IMR-90 (cell line): ENCODE measurements around the gene KRT38. TPM values are rescaled to one million over a fixed set of nuclear protein-coding genes. Genes with fewer than 3 reads are reported as not detected.

Experiments used
- ATAC-seq: fragments of 200-7000 bp; cut with Tn5 transposase; 2 replicates; pipeline ENCODE4 v1.9.1; 2020; ENCODE audit warnings: low read depth, mild to moderate bottlenecking, moderate library complexity
- BruUV-seq: library from RNA; stranded (reverse); fragments of 400-500 nt; replicated peaks from 2 replicates; lab custom pipeline; 2021; lab: Mats Ljungman, UMichigan
- CTCF ChIA-PET: fragments of 300-600 bp; formaldehyde crosslinking; extraction: SDS; loops from one replicate; lab custom pipeline; 2021; ENCODE audit warnings: antibody characterized with exemption; lab: Yijun Ruan, JAX
- POLR2A ChIA-PET: fragments of 300-600 bp; sonication (Branson Sonifier 250); formaldehyde crosslinking; loops from one replicate; lab custom pipeline; 2022; ENCODE audit warnings: antibody characterized with exemption; ENCODE audit not compliant: unreplicated experiment; lab: Charles Lee
- DNase-seq: peaks from one replicate; pipeline ENCODE4 v3.0.0; 2013
- H2AFZ ChIP-seq: replicated peaks from 2 replicates; pipeline ENCODE3; 2013; ENCODE audit warnings: low read length, mild to moderate bottlenecking; ENCODE audit not compliant: poor library complexity
- H2AK5ac ChIP-seq: 2 replicates; pipeline ENCODE4 v1.6.1; 2013; ENCODE audit warnings: low read depth, low read length, inconsistent platforms
- H2AK9ac ChIP-seq: replicated peaks from 2 replicates; pipeline ENCODE3; 2013; ENCODE audit warnings: mild to moderate bottlenecking, low read depth, low read length, moderate library complexity; ENCODE audit not compliant: poor library complexity
- H2BK120ac ChIP-seq: 2 replicates; pipeline ENCODE4 v1.6.1; 2013; ENCODE audit warnings: low read depth, low read length, inconsistent platforms
- H2BK15ac ChIP-seq: 3 replicates; pipeline ENCODE4 v1.6.1; 2013; ENCODE audit warnings: low read depth, low read length, inconsistent platforms
- H2BK20ac ChIP-seq: 2 replicates; pipeline ENCODE4 v1.6.1; 2013; ENCODE audit warnings: low read depth, mild to moderate bottlenecking, inconsistent platforms, low read length, moderate library complexity
- H2BK5ac ChIP-seq: 2 replicates; pipeline ENCODE4 v1.6.1; 2013; ENCODE audit warnings: mild to moderate bottlenecking, low read depth, low read length, inconsistent platforms; ENCODE audit not compliant: poor library complexity, severe bottlenecking
- H3K14ac ChIP-seq: replicated peaks from 2 replicates; pipeline ENCODE4 v1.6.1; 2013; ENCODE audit warnings: low read depth, low read length, inconsistent platforms
- H3K18ac ChIP-seq: 2 replicates; pipeline ENCODE4 v1.6.1; 2013; ENCODE audit warnings: low read depth, low read length, control low read depth
- H3K23ac ChIP-seq: 2 replicates; pipeline ENCODE4 v1.6.1; 2013; ENCODE audit warnings: low read depth, low read length, inconsistent platforms
- H3K27ac ChIP-seq: 2 replicates; pipeline ENCODE4 v1.5.1; 2013; ENCODE audit warnings: mild to moderate bottlenecking, control low read depth, low read length; ENCODE audit not compliant: insufficient read depth
- H3K27me3 ChIP-seq: 2 replicates; pipeline ENCODE4 v1.6.1; 2013; ENCODE audit warnings: low read length; ENCODE audit not compliant: control insufficient read depth, insufficient read depth
- H3K36me3 ChIP-seq: 2 replicates; pipeline ENCODE4 v1.6.1; 2013; ENCODE audit warnings: low read length, mixed read lengths; ENCODE audit not compliant: control insufficient read depth, insufficient read depth
- H3K4ac ChIP-seq: 2 replicates; pipeline ENCODE4 v1.6.1; 2013; ENCODE audit warnings: low read depth, low read length, inconsistent platforms
- H3K4me1 ChIP-seq: 2 replicates; pipeline ENCODE4 v1.6.1; 2013; ENCODE audit warnings: low read length, mixed read lengths; ENCODE audit not compliant: control insufficient read depth, insufficient read depth
- H3K4me2 ChIP-seq: 2 replicates; pipeline ENCODE4 v1.6.1; 2013; ENCODE audit warnings: low read depth, mild to moderate bottlenecking, control low read depth, low read length, moderate library complexity
- H3K4me3 ChIP-seq: 2 replicates; pipeline ENCODE4 v1.5.1; 2013; ENCODE audit warnings: low read depth, mild to moderate bottlenecking, control low read depth, low read length, moderate library complexity; ENCODE audit not compliant: insufficient read depth
- H3K56ac ChIP-seq: 2 replicates; pipeline ENCODE4 v1.6.1; 2013; ENCODE audit warnings: low read length, inconsistent platforms; ENCODE audit not compliant: insufficient read depth; ENCODE audit errors: extremely low read depth
- H3K79me1 ChIP-seq, 2 experiments: 2 replicates each; pipeline ENCODE4 v1.6.1; 2013; ENCODE audit warnings: low read length in 2 of 2, inconsistent platforms in 1 of 2, low read depth in 1 of 2
- H3K9ac ChIP-seq: 2 replicates; pipeline ENCODE4 v1.6.1; 2013; ENCODE audit warnings: low read depth, low read length, control low read depth
- H3K9me1 ChIP-seq: 2 replicates; pipeline ENCODE4 v1.6.1; 2013; ENCODE audit warnings: low read length, inconsistent platforms; ENCODE audit not compliant: insufficient read depth
- H3K9me3 ChIP-seq: 2 replicates; pipeline ENCODE4 v1.6.1; 2013; ENCODE audit warnings: low read length; ENCODE audit not compliant: control insufficient read depth, insufficient read depth
- H4K20me1 ChIP-seq: 2 replicates; pipeline ENCODE4 v1.6.1; 2013; ENCODE audit warnings: low read length, inconsistent platforms; ENCODE audit not compliant: insufficient read depth
- H4K5ac ChIP-seq: 2 replicates; pipeline ENCODE4 v1.6.1; 2013; ENCODE audit warnings: mild to moderate bottlenecking, low read depth, low read length, control low read depth
- H4K8ac ChIP-seq, 2 experiments: 2 replicates each; pipeline ENCODE4 v1.6.1; 2013; ENCODE audit warnings: low read depth in 2 of 2, low read length in 2 of 2, control low read depth in 1 of 2, inconsistent platforms in 1 of 2
- H4K91ac ChIP-seq: 2 replicates; pipeline ENCODE4 v1.6.1; 2013; ENCODE audit warnings: low read depth, low read length, inconsistent platforms; ENCODE audit not compliant: insufficient read depth
- BHLHE40 ChIP-seq: fragments of 150-350 bp; IDR thresholded peaks from 2 replicates; pipeline ENCODE4 v1.6.1; 2016; ENCODE audit warnings: mild to moderate bottlenecking, low read depth, low read length
- CEBPB ChIP-seq: IDR thresholded peaks from 2 replicates; pipeline ENCODE4 v1.6.1; 2012; ENCODE audit warnings: low read depth, low read length, improper control_type of control experiment
- CHD1 ChIP-seq: IDR thresholded peaks from 2 replicates; pipeline ENCODE4 v1.6.1; 2012; ENCODE audit warnings: low read depth, low read length, improper control_type of control experiment
- ELK1 ChIP-seq: fragments of 150-350 bp; IDR thresholded peaks from 2 replicates; pipeline ENCODE4 v1.6.1; 2016; ENCODE audit warnings: low read depth, mild to moderate bottlenecking, low read length, moderate library complexity, borderline replicate concordance
- FOS ChIP-seq: fragments of 150-350 bp; IDR thresholded peaks from 2 replicates; pipeline ENCODE4 v1.6.1; 2016; ENCODE audit warnings: low read depth, low read length
- MAZ ChIP-seq: IDR thresholded peaks from 2 replicates; pipeline ENCODE4 v1.6.1; 2012; ENCODE audit warnings: low read depth, mild to moderate bottlenecking, low read length, improper control_type of control experiment, moderate library complexity, borderline replicate concordance
- MXI1 ChIP-seq: IDR thresholded peaks from 2 replicates; pipeline ENCODE4 v1.6.1; 2012; ENCODE audit warnings: low read depth, mild to moderate bottlenecking, low read length, moderate library complexity, borderline replicate concordance
- NFE2L2 ChIP-seq: fragments of 150-350 bp; IDR thresholded peaks from 2 replicates; pipeline ENCODE4 v1.6.1; 2016; ENCODE audit warnings: low read depth, mild to moderate bottlenecking, low read length
- POLR2A ChIP-seq: IDR thresholded peaks from 2 replicates; pipeline ENCODE4 v1.6.1; 2012; ENCODE audit warnings: mild to moderate bottlenecking, low read depth, low read length
- RAD21 ChIP-seq: IDR thresholded peaks from 2 replicates; pipeline ENCODE4 v1.6.1; 2012; ENCODE audit warnings: low read length, improper control_type of control experiment
- RCOR1 ChIP-seq: IDR thresholded peaks from 2 replicates; pipeline ENCODE4 v1.6.1; 2012; ENCODE audit warnings: mild to moderate bottlenecking, low read length, improper control_type of control experiment; ENCODE audit not compliant: insufficient replicate concordance
- RFX5 ChIP-seq: IDR thresholded peaks from 2 replicates; pipeline ENCODE4 v1.8.0; 2012; ENCODE audit warnings: low read depth, mild to moderate bottlenecking, low read length, moderate library complexity
- SMC3 ChIP-seq: fragments of 150-350 bp; IDR thresholded peaks from 2 replicates; pipeline ENCODE4 v1.6.1; 2016; ENCODE audit warnings: low read depth, mild to moderate bottlenecking, antibody characterized with exemption, low read length, moderate library complexity
- USF2 ChIP-seq: fragments of 150-350 bp; IDR thresholded peaks from 2 replicates; pipeline ENCODE4 v1.6.1; 2017; ENCODE audit warnings: mild to moderate bottlenecking, antibody characterized with exemption, low read length, low read depth
- WGBS, 2 experiments: methylation state at CpG; one replicate each; pipeline versions ENCODE4 v1.1.5 to v1.1.7; 2013; ENCODE audit warnings: missing lambda C conversion rate in 2 of 2; ENCODE audit not compliant: insufficient read length in 1 of 2; ENCODE audit errors: extremely low coverage in 2 of 2; 5-methylcytosine and 5-hydroxymethylcytosine counted together
- dilution Hi-C: fragments of 300-500 bp; cut with HindIII; formaldehyde crosslinking; loops from one replicate; pipeline ENCODE4 v1.14.3; 2018; ENCODE audit warnings: low sequenced_read_pairs; ENCODE audit not compliant: unreplicated experiment
- in situ Hi-C: fragments of 300-500 bp; cut with MboI; formaldehyde crosslinking; loops from 3 replicates; pipeline ENCODE4 v1.14.3; 2019; ENCODE audit warnings: low sequenced_read_pairs, inconsistent platforms, mixed read lengths
- intact Hi-C: fragments of 100-400 bp; cut with micrococcal nuclease; formaldehyde crosslinking; loops from 2 replicates; pipeline ENCODE4 v1.10.0; 2022
- polyA plus RNA-seq, 3 experiments: library from polyadenylated mRNA; depleted of rRNA; stranded (reverse); fragments of >200 nt; gene quantifications; 2 replicates each; pipeline ENCODE4 v1.2.3, GENCODE V29; 2012; ENCODE audit warnings: low replicate concordance in 1 of 3
- total RNA-seq: library from RNA; depleted of rRNA; stranded (reverse); fragments of >200 nt; gene quantifications from 2 replicates; pipeline ENCODE4 v1.2.3, GENCODE V29; 2012
- TF ChIP-seq, protein P1 (sequence below): conservative IDR thresholded peaks from 2 replicates; pipeline ENCODE4 v1.5.1; 2012; ENCODE audit warnings: mild to moderate bottlenecking, low read depth, low read length, improper control_type of control experiment

Gene KRT38
- total and polyA plus RNA-seq, 2 of the 4 experiments (the other 2 are of a cell fraction): 0.09 TPM; not detected in 1

DNA sequence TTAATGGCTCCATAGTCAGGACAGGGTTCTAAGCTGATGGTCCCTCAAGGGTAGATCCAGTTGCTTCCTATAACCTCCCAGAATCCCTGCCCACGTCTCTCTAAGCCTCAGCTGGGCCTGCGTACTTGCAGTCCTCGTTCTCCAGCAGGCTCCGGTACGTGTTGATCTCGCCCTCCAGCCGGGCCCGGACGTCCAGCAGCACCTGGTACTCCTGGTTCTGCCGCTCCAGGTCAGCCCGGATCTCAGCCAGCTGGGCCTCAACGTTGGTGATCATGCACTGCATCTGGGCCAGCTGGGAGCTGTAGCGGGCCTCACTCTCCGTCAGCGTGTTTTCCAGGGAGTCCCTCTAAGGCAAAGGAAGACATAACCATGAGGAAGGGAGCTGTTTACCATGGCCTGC lies 21.9 kb upstream of the KRT38 start:
- ChIA-PET POLR2A (no interaction called here), CTCF (interaction anchor here (1.2 kb wide), 1 partner anchor 86 kb away, joined by 3 read pairs; no protein-coding TSS in a partner anchor)
- Histone ChIP-seq H3K9me1 (no peaks in the 10 kb centered on the region), H3K18ac (no peak overlapping the region), H2BK20ac (no peak overlapping the region), H2BK120ac (no peak overlapping the region), H3K79me1 (no peaks in the 10 kb centered on the region), H3K14ac (no peak overlapping the region), H2BK15ac (no peak overlapping the region), H3K9ac (no peak overlapping the region), H4K20me1 (no peaks in the 10 kb centered on the region; the same call in 1 of the 2 replicates), H3K4ac (no peak overlapping the region), H3K36me3 (no peaks in the 10 kb centered on the region), H4K5ac (no peak overlapping the region), H3K23ac (no peak overlapping the region), H2AK5ac (peak overlapping the region; percentile 38; the same call in 1 of the 2 replicates), H3K4me2 (no peak overlapping the region), H2AK9ac (no peak overlapping the region), H3K56ac (no peak overlapping the region), H3K4me1 (peaks cover 8% of the 10 kb centered on the region), H4K8ac (no peak overlapping the region), H2AFZ (no peak overlapping the region), H3K9me3 (peaks cover 2% of the 10 kb centered on the region; the same call in 1 of the 2 replicates), H4K91ac (no peak overlapping the region), H2BK5ac (no peak overlapping the region), H3K4me3 (no peak overlapping the region), H3K27me3 (peaks cover 28% of the 10 kb centered on the region), H3K27ac (no peak overlapping the region)
- WGBS, 2 experiments: 80% methylated on average over 9 of the region's 15 CpGs; no CpG with 5 or more reads in 1 of the 2 experiments
- intact Hi-C loops: no loop called here
- in situ Hi-C loops: no loop called here
- dilution Hi-C loops: no loop called here
- ATAC-seq (no peak), DNase-seq (no peak)
- no TSS peak for BruUV-seq
- TF ChIP-seq MXI1 (no peak), CEBPB (no peak), POLR2A (no peak), BHLHE40 (no peak), MAZ (no peak), ELK1 (no peak), NFE2L2 (no peak), SMC3 (no peak), RCOR1 (no peak), USF2 (no peak), FOS (no peak), CHD1 (no peak), RAD21 (no peak), RFX5 (no peak)
- TF ChIP-seq, protein P1, sequence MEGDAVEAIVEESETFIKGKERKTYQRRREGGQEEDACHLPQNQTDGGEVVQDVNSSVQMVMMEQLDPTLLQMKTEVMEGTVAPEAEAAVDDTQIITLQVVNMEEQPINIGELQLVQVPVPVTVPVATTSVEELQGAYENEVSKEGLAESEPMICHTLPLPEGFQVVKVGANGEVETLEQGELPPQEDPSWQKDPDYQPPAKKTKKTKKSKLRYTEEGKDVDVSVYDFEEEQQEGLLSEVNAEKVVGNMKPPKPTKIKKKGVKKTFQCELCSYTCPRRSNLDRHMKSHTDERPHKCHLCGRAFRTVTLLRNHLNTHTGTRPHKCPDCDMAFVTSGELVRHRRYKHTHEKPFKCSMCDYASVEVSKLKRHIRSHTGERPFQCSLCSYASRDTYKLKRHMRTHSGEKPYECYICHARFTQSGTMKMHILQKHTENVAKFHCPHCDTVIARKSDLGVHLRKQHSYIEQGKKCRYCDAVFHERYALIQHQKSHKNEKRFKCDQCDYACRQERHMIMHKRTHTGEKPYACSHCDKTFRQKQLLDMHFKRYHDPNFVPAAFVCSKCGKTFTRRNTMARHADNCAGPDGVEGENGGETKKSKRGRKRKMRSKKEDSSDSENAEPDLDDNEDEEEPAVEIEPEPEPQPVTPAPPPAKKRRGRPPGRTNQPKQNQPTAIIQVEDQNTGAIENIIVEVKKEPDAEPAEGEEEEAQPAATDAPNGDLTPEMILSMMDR: no peak
